PC-9 (cell line): ENCODE results near the gene SSR3. TPM values are rescaled to one million over a fixed set of nuclear protein-coding genes. Genes with fewer than 3 reads are reported as not detected.

Experiments
- BruUV-seq: library from RNA; stranded (reverse); fragments of 400-500 nt; replicated peaks from 2 replicates; lab custom pipeline; 2021; lab: Mats Ljungman, UMichigan
- CTCF ChIA-PET: fragments of 300-600 bp; sonication (Branson Sonifier 250); formaldehyde crosslinking; loops from one replicate; lab custom pipeline; 2022; ENCODE audit warnings: antibody characterized with exemption; lab: Charles Lee
- POLR2A ChIA-PET: fragments of 300-600 bp; sonication (Branson Sonifier 250); formaldehyde crosslinking; loops from one replicate; lab custom pipeline; 2022; ENCODE audit warnings: antibody characterized with exemption; ENCODE audit not compliant: unreplicated experiment; lab: Charles Lee
- DNase-seq, 2 experiments: peaks; one replicate each; pipeline versions ENCODE4 v3.0.0 to v3.0.0-alpha.2; 2015 to 2022; ENCODE audit warnings: mixed read lengths in 1 of 2
- H2AFZ ChIP-seq: fragments of 200-600 bp; sonication (generic); 2 replicates; pipeline ENCODE4 v1.8.1; 2017; ENCODE audit warnings: antibody characterized with exemption
- H3F3A ChIP-seq: fragments of 200-600 bp; sonication (generic); 2 replicates; pipeline ENCODE4 v1.8.1; 2017; ENCODE audit warnings: antibody characterized with exemption, mild to moderate bottlenecking, low read depth; ENCODE audit not compliant: insufficient read depth
- H3K27ac ChIP-seq: fragments of 200-600 bp; sonication (generic); 2 replicates; pipeline ENCODE4 v1.6.1; 2016; ENCODE audit warnings: mixed run types
- H3K27me3 ChIP-seq: fragments of 200-600 bp; sonication (generic); 2 replicates; pipeline ENCODE4 v1.6.1; 2016; ENCODE audit warnings: low read depth, mixed run types; ENCODE audit not compliant: insufficient read depth
- H3K36me3 ChIP-seq: fragments of 200-600 bp; sonication (generic); 2 replicates; pipeline ENCODE4 v1.6.1; 2016; ENCODE audit warnings: low read depth, mixed run types
- H3K4me1 ChIP-seq: fragments of 200-600 bp; sonication (generic); replicated peaks from 2 replicates; pipeline ENCODE4 v1.6.1; 2016; ENCODE audit warnings: mixed run types; ENCODE audit not compliant: insufficient read depth
- H3K4me2 ChIP-seq: fragments of 200-600 bp; sonication (generic); 2 replicates; pipeline ENCODE4 v1.6.1; 2017; ENCODE audit warnings: mixed run types
- H3K4me3 ChIP-seq: fragments of 200-600 bp; sonication (generic); 2 replicates; pipeline ENCODE4 v1.6.1; 2016; ENCODE audit warnings: mixed run types
- H3K79me2 ChIP-seq: fragments of 200-600 bp; sonication (generic); 2 replicates; pipeline ENCODE4 v1.6.1; 2017; ENCODE audit warnings: low read depth, mixed run types
- H3K9me2 ChIP-seq: fragments of 200-600 bp; sonication (generic); 2 replicates; pipeline ENCODE4 v1.8.1; 2017; ENCODE audit warnings: mild to moderate bottlenecking; ENCODE audit not compliant: insufficient read depth
- H3K9me3 ChIP-seq: fragments of 200-600 bp; sonication (generic); 2 replicates; pipeline ENCODE4 v1.8.1; 2016; ENCODE audit warnings: low read depth; ENCODE audit not compliant: insufficient read depth
- H4K20me1 ChIP-seq: fragments of 200-600 bp; sonication (generic); 2 replicates; pipeline ENCODE4 v1.8.1; 2017; ENCODE audit not compliant: insufficient read depth
- EZH2 ChIP-seq: fragments of 200-600 bp; sonication (generic); IDR thresholded peaks from 2 replicates; pipeline ENCODE4 v1.8.0; 2017; ENCODE audit warnings: antibody characterized with exemption, low read depth
- intact Hi-C: fragments of 100-400 bp; cut with micrococcal nuclease; formaldehyde crosslinking; loops from one replicate; pipeline ENCODE4 v1.10.0; 2022; ENCODE audit not compliant: unreplicated experiment
- total RNA-seq: library from RNA; stranded (reverse); gene quantifications from 2 replicates; pipeline ENCODE4 v1.2.3, GENCODE V29; 2021
- TF ChIP-seq, protein P1 (sequence below): fragments of 200-600 bp; sonication (generic); conservative IDR thresholded peaks from 2 replicates; pipeline ENCODE4 v1.6.1; 2017; ENCODE audit warnings: mixed run types, antibody characterized with exemption, mild to moderate bottlenecking, moderate library complexity

The SSR3 gene
- total RNA-seq, 1 experiment from 2014 or later = 152 TPM

- no peaks in the 10 kb centered on the region for H3F3A ChIP-seq
- H3K4me2 ChIP-seq = no peak overlapping the region
- H3K27ac ChIP-seq = no peak overlapping the region
- no peaks in the 10 kb centered on the region for H3K9me2 ChIP-seq
- intact Hi-C loops = no loop called here
- no peaks in the 10 kb centered on the region for H3K9me3 ChIP-seq
- H3K79me2 ChIP-seq = no peaks in the 10 kb centered on the region
- ChIA-PET POLR2A (interaction anchor here (0.7 kb wide), 1 partner anchor 10 kb away, joined by 5 read pairs; no protein-coding TSS in a partner anchor), CTCF (no interaction called here)
- peaks cover 11% of the 10 kb centered on the region for H3K4me1 ChIP-seq
- no peak overlapping the region for H2AFZ ChIP-seq
- no peaks in the 10 kb centered on the region for H3K36me3 ChIP-seq
- TF ChIP-seq, protein P1, sequence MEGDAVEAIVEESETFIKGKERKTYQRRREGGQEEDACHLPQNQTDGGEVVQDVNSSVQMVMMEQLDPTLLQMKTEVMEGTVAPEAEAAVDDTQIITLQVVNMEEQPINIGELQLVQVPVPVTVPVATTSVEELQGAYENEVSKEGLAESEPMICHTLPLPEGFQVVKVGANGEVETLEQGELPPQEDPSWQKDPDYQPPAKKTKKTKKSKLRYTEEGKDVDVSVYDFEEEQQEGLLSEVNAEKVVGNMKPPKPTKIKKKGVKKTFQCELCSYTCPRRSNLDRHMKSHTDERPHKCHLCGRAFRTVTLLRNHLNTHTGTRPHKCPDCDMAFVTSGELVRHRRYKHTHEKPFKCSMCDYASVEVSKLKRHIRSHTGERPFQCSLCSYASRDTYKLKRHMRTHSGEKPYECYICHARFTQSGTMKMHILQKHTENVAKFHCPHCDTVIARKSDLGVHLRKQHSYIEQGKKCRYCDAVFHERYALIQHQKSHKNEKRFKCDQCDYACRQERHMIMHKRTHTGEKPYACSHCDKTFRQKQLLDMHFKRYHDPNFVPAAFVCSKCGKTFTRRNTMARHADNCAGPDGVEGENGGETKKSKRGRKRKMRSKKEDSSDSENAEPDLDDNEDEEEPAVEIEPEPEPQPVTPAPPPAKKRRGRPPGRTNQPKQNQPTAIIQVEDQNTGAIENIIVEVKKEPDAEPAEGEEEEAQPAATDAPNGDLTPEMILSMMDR = no peak
- TF ChIP-seq EZH2 = no peak
- no peaks in the 10 kb centered on the region for H3K27me3 ChIP-seq
- DNase-seq = no peak
- no TSS peak for BruUV-seq
- H3K4me3 ChIP-seq = no peak overlapping the region
- H4K20me1 ChIP-seq = no peaks in the 10 kb centered on the region
Measured at GRCh38 chr3:156516284-156516683, 38.6 kb downstream of the SSR3 start.

GRCh38 chr3:156513619-156514018, 41.3 kb downstream of the SSR3 start:
- Histone ChIP-seq H3K27ac (no peak overlapping the region), H3K4me3 (no peak overlapping the region), H3K9me2 (no peaks in the 10 kb centered on the region), H2AFZ (no peak overlapping the region), H3K36me3 (no peaks in the 10 kb centered on the region), H4K20me1 (no peaks in the 10 kb centered on the region), H3K9me3 (no peaks in the 10 kb centered on the region), H3K27me3 (no peaks in the 10 kb centered on the region), H3K4me2 (peak overlapping the region; percentile 20), H3F3A (no peaks in the 10 kb centered on the region), H3K79me2 (no peaks in the 10 kb centered on the region), H3K4me1 (peaks cover 11% of the 10 kb centered on the region)
- CTCF ChIA-PET = interaction anchor here (0.7 kb wide), 1 partner anchor 64 kb away, joined by 3 read pairs; no protein-coding TSS in a partner anchor
- no TSS peak for BruUV-seq
- peak in 1 of 2 experiments; percentile 53 for DNase-seq
- no peak for TF ChIP-seq EZH2
- POLR2A ChIA-PET = interaction anchor here (0.6 kb wide), 1 partner anchor 22 kb away, joined by 3 read pairs; no protein-coding TSS in a partner anchor
- intact Hi-C loops = no loop called here

- no peak for DNase-seq
- Histone ChIP-seq H3K4me3 (no peak overlapping the region), H3F3A (no peaks in the 10 kb centered on the region), H3K36me3 (no peaks in the 10 kb centered on the region), H3K4me2 (no peak overlapping the region), H2AFZ (no peak overlapping the region), H3K27me3 (no peaks in the 10 kb centered on the region), H4K20me1 (no peaks in the 10 kb centered on the region), H3K79me2 (no peaks in the 10 kb centered on the region), H3K4me1 (peaks cover 11% of the 10 kb centered on the region), H3K27ac (no peak overlapping the region), H3K9me3 (no peaks in the 10 kb centered on the region), H3K9me2 (no peaks in the 10 kb centered on the region)
- POLR2A ChIA-PET = interaction anchor here (0.6 kb wide), 1 partner anchor 164 kb away, joined by 3 read pairs; no protein-coding TSS in a partner anchor
- TF ChIP-seq EZH2 = no peak
- TF ChIP-seq, protein P1 = no peak
- CTCF ChIA-PET = interaction anchor here (0.7 kb wide), 1 partner anchor 1281 kb away, joined by 3 read pairs; no protein-coding TSS in a partner anchor
- BruUV-seq = no TSS peak
- intact Hi-C loops = no loop called here
Measured at GRCh38 chr3:156511987-156512677, 42.8 kb downstream of the SSR3 start.
